ENCODE data around the gene JOSD1. TPM values are rescaled to one million over a fixed set of nuclear protein-coding genes. Genes with fewer than 3 reads are reported as not detected.

The JOSD1 gene
- total RNA-seq, 1 experiment from 2014 or later: 19.2 TPM

- no peak overlapping the region for H3T11ph ChIP-seq (ENCODE audit: low read length)
- no peak overlapping the region for H4K91ac ChIP-seq (ENCODE audit: insufficient read length, low read depth, low read length)
- Mint-ChIP-seq H3K27ac (no peak overlapping the region), H3K4me3 (no peak overlapping the region), H3K4me1 (peaks cover 2 to 14% of the 10 kb centered on the region in 2 experiments; a peak in 2 of 4 replicates), H3K9me3 (no peaks in the 10 kb centered on the region), H3K27me3 (ENCODE audit: low read depth) (no peaks in the 10 kb centered on the region), H3K36me3 (ENCODE audit: insufficient read depth in 1 of 3, low read depth in 3 of 3) (peaks cover 25 to 81% (median 72%) of the 10 kb centered on the region in 3 experiments)
- no peak overlapping the region for H2AFZ ChIP-seq (ENCODE audit: low read length)
- no peak overlapping the region for H2BK120ac ChIP-seq (ENCODE audit: low read depth, low read length, poor library complexity, severe bottlenecking)
- H3K4ac ChIP-seq (ENCODE audit: low read depth, low read length): no peak overlapping the region
- no peak overlapping the region for H3K14ac ChIP-seq (ENCODE audit: insufficient read depth, low read length)
- H2BK15ac ChIP-seq (ENCODE audit: low read depth, low read length): no peak overlapping the region
- no peak overlapping the region for H2AK5ac ChIP-seq (ENCODE audit: insufficient read length, low read length)
- H3K79me1 ChIP-seq (ENCODE audit: insufficient read depth, low read depth, low read length, poor library complexity, severe bottlenecking): no peaks in the 10 kb centered on the region
- H3K4me2 ChIP-seq (ENCODE audit: insufficient read depth, insufficient read length, low read length): no peak overlapping the region
- H2BK12ac ChIP-seq (ENCODE audit: insufficient read length, low read depth, low read length): no peak overlapping the region
- no peak overlapping the region for H4K8ac ChIP-seq (replicated peaks; ENCODE audit: insufficient read length, low read depth, low read length)
- no peaks in the 10 kb centered on the region for H4K20me1 ChIP-seq (ENCODE audit: control insufficient read depth, insufficient read depth, insufficient read length)
- H3K9ac ChIP-seq (ENCODE audit: extremely low read depth, insufficient read length, low read length): no peak overlapping the region
- H3K79me2 ChIP-seq (ENCODE audit: insufficient read depth, low read length): no peaks in the 10 kb centered on the region; the same call in 1 of the 2 replicates
- no peak overlapping the region for H3K23ac ChIP-seq (ENCODE audit: insufficient read length, low read depth, low read length)
- H2BK5ac ChIP-seq (ENCODE audit: insufficient read length, low read length): no peak overlapping the region
- TF ChIP-seq CTCF (conservative IDR thresholded peaks at IDR 0.05): no peak
- DNase-seq: no peak
- no peak overlapping the region for H3K27ac ChIP-seq (ENCODE audit: insufficient read length, low read depth, low read length)
- WGBS (ENCODE audit: extremely low coverage, insufficient read length, low lambda C conversion rate): no CpG with 5 or more reads among the region's 3 CpGs
- H3K56ac ChIP-seq (ENCODE audit: insufficient read length, low read depth, low read length): no peak overlapping the region
- no peaks in the 10 kb centered on the region for H3K9me3 ChIP-seq (ENCODE audit: control insufficient read depth, low read depth, low read length)
- no peak overlapping the region for H3K18ac ChIP-seq (ENCODE audit: insufficient read length, low read depth, low read length)
- no peaks in the 10 kb centered on the region for H3K4me1 ChIP-seq (ENCODE audit: insufficient read depth, low read length)
- H2BK20ac ChIP-seq (ENCODE audit: low read depth, low read length, poor library complexity, severe bottlenecking): no peak overlapping the region
- no peaks in the 10 kb centered on the region for H3K27me3 ChIP-seq (ENCODE audit: insufficient read depth, low read length)
- no peak overlapping the region for H4K5ac ChIP-seq (ENCODE audit: insufficient read length, low read depth, low read length)
- no peaks in the 10 kb centered on the region for H3K23me2 ChIP-seq (ENCODE audit: insufficient read length, low read depth, low read length, poor library complexity, severe bottlenecking)
These were observed 19.6 kb upstream of the JOSD1 start for GRCh38 chr22:38720350-38720749.
